GM12892 (cell line): Measurements from ENCODE around the gene ANKRD13C.

ENCODE experiments used
- POLR2A ChIP-seq: IDR thresholded peaks from 2 replicates; pipeline ENCODE4 v1.6.1; 2011; ENCODE audit warnings: low read depth, low read length, control low read depth
- POLR2AphosphoS5 ChIP-seq: IDR thresholded peaks from 2 replicates; pipeline ENCODE4 v1.6.1; 2011; ENCODE audit warnings: low read depth, low read length, control low read depth
- TAF1 ChIP-seq: IDR thresholded peaks from 2 replicates; pipeline ENCODE4 v1.6.1; 2011; ENCODE audit warnings: low read depth, mild to moderate bottlenecking, control low read depth, low read length, borderline replicate concordance

GRCh38 chr1:70364439-70364838 lies 9.9 kb upstream of the ANKRD13C start:
- no peak for TF ChIP-seq POLR2AphosphoS5
- no peak for TF ChIP-seq POLR2A
- no peak for TF ChIP-seq TAF1
